Measurements from ENCODE around the gene NXPE3.
A peak's percentile ranks its signal among the peaks of the same experiment; 100 is the strongest.

Gene NXPE3

DNA sequence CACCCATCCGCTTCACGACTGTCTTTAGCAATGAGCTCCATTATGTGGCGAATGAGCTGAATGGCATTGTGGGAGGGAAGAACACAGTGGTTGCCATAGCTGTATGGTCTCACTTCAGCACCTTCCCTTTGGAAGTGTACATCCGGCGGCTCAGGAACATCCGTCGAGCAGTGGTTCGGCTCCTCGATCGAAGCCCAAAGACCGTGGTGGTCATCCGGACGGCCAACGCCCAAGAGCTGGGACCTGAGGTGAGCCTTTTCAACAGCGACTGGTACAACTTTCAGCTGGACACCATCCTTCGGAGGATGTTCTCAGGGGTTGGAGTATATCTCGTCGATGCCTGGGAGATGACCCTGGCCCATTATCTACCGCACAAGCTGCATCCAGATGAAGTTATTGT is 42.5 kb downstream of the NXPE3 start:
- no peak for DNase-seq
- in situ Hi-C loops (cut with HindIII; ENCODE audit: low pct_ligation_motif_present, low pct_unique_long_range_greater_than_20kb, low sequenced_read_pairs) = loop anchor here (25.0 kb wide), 1 partner anchor 416 kb away; no protein-coding TSS in a partner anchor

GRCh38 chr3:101823525-101823924 is 44.5 kb downstream of the NXPE3 start:
- in situ Hi-C loops (cut with HindIII; ENCODE audit: low pct_ligation_motif_present, low pct_unique_long_range_greater_than_20kb, low sequenced_read_pairs) = loop anchor here (25.0 kb wide), 1 partner anchor 414 kb away; no protein-coding TSS in a partner anchor
- DNase-seq = no peak

DNA sequence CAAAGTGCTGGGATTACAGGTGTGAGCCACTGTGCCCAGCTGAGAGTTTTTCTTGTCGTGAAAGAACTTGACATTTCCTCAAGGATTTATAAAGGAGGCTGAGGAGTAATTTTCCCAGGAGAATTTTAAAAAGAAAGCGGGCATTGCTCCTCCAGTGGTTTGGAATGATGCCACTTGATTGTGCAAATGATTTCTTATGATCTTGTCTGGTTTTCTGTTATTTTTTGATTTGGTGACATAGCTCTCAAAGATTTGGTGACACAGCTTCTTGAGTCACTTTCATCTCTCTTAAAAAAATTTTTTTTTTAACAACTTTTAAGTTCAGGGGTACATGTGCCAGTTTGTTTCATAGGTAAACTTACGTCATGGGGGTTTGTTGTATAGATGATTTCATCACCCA is 45.7 kb downstream of the NXPE3 start:
- no peak for DNase-seq
- in situ Hi-C loops (cut with HindIII; ENCODE audit: low pct_ligation_motif_present, low pct_unique_long_range_greater_than_20kb, low sequenced_read_pairs) = loop anchor here (25.0 kb wide), 1 partner anchor 413 kb away; no protein-coding TSS in a partner anchor

- no peak for DNase-seq
- in situ Hi-C loops (cut with HindIII; ENCODE audit: low pct_ligation_motif_present, low pct_unique_long_range_greater_than_20kb, low sequenced_read_pairs) = no loop called here
These were observed 47.0 kb downstream of the NXPE3 start for GRCh38 chr3:101825904-101826445.

- in situ Hi-C loops (cut with HindIII; ENCODE audit: low pct_ligation_motif_present, low pct_unique_long_range_greater_than_20kb, low sequenced_read_pairs) = no loop called here
- DNase-seq = peak; percentile 90
These were observed 48.5 kb downstream of the NXPE3 start for GRCh38 chr3:101827211-101828174.

DNA sequence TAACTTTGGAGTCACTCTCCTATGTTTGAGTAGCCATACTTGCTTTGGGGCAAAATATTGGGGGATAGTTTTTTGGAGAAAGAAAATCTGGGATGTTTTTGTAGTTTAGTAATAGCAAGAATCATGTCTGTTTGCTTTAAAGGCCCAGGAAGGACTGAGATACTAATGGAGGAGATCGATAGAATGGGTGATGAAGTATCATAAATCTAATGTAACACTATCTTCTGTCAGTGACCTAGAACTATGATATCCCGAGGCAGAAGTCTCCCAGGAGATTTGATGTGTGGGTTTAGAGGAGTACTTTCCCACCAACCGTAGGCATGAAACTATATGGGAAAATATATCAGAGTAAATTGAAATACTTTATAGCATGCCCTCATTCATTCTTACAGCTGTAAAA is 49.3 kb downstream of the NXPE3 start:
- in situ Hi-C loops (cut with HindIII; ENCODE audit: low pct_ligation_motif_present, low pct_unique_long_range_greater_than_20kb, low sequenced_read_pairs) = no loop called here
- no peak for DNase-seq

- in situ Hi-C loops (cut with HindIII; ENCODE audit: low pct_ligation_motif_present, low pct_unique_long_range_greater_than_20kb, low sequenced_read_pairs) = no loop called here
- DNase-seq = peak; percentile 56
These were observed 49.9 kb downstream of the NXPE3 start for GRCh38 chr3:101828691-101829436.

DNA sequence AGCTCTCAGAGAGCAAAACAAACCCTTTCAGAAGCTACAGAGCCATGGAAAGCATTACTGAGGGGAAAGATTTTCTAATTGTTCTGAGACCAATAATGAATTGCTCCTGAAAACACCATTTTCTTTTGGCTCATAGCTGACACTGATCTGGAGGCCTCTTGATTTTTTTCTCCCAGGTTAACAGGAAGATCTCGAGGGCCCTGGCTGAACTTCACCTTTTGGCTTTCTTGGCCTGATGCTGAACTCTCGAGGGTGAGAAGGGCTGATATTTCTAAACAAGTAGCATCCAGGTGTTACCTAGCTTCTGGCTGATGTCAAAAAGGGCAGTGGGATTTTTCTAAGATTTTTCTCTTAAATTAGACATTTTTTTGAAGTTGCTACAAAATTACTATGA is 50.4 kb downstream of the NXPE3 start:
- in situ Hi-C loops (cut with HindIII; ENCODE audit: low pct_ligation_motif_present, low pct_unique_long_range_greater_than_20kb, low sequenced_read_pairs) = no loop called here
- DNase-seq = no peak

DNA sequence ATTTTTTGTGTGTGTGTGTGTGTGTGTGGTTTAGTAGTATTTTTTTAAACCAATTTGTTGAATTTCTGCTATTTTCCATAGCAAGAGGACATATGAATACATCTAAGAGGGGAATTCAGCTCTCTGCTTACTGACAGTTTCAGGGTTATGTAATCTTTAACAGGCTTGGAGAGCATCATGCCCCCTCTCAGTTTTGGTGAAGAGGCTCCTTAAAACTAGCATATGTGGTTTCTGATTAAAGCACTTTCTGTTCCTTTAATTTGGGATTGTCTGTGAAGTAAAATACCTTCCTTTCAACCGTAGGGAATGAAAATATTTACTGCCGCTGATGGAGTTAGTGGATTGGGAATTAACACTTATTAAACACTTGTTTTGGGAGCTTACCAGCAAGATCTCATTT is 50.9 kb downstream of the NXPE3 start:
- in situ Hi-C loops (cut with HindIII; ENCODE audit: low pct_ligation_motif_present, low pct_unique_long_range_greater_than_20kb, low sequenced_read_pairs) = no loop called here
- DNase-seq = no peak

GRCh38 chr3:101833446-101833974 is 54.5 kb downstream of the NXPE3 start:
- in situ Hi-C loops (cut with HindIII; ENCODE audit: low pct_ligation_motif_present, low pct_unique_long_range_greater_than_20kb, low sequenced_read_pairs) = no loop called here
- no peak for DNase-seq

- no peak for DNase-seq
- in situ Hi-C loops (cut with HindIII; ENCODE audit: low pct_ligation_motif_present, low pct_unique_long_range_greater_than_20kb, low sequenced_read_pairs) = no loop called here
These were observed 56.7 kb downstream of the NXPE3 start for GRCh38 chr3:101835676-101836075.

- in situ Hi-C loops (cut with HindIII; ENCODE audit: low pct_ligation_motif_present, low pct_unique_long_range_greater_than_20kb, low sequenced_read_pairs) = no loop called here
- DNase-seq = no peak
These were observed 57.1 kb downstream of the NXPE3 start for GRCh38 chr3:101836160-101836559.

GRCh38 chr3:101836652-101837598 is 57.9 kb downstream of the NXPE3 start:
- DNase-seq = no peak
- in situ Hi-C loops (cut with HindIII; ENCODE audit: low pct_ligation_motif_present, low pct_unique_long_range_greater_than_20kb, low sequenced_read_pairs) = no loop called here

GRCh38 chr3:101838691-101839090 is 59.7 kb downstream of the NXPE3 start:
- in situ Hi-C loops (cut with HindIII; ENCODE audit: low pct_ligation_motif_present, low pct_unique_long_range_greater_than_20kb, low sequenced_read_pairs) = no loop called here
- no peak for DNase-seq

- DNase-seq = no peak
- in situ Hi-C loops (cut with HindIII; ENCODE audit: low pct_ligation_motif_present, low pct_unique_long_range_greater_than_20kb, low sequenced_read_pairs) = no loop called here
These were observed 61.1 kb downstream of the NXPE3 start for GRCh38 chr3:101840066-101840465.

DNA sequence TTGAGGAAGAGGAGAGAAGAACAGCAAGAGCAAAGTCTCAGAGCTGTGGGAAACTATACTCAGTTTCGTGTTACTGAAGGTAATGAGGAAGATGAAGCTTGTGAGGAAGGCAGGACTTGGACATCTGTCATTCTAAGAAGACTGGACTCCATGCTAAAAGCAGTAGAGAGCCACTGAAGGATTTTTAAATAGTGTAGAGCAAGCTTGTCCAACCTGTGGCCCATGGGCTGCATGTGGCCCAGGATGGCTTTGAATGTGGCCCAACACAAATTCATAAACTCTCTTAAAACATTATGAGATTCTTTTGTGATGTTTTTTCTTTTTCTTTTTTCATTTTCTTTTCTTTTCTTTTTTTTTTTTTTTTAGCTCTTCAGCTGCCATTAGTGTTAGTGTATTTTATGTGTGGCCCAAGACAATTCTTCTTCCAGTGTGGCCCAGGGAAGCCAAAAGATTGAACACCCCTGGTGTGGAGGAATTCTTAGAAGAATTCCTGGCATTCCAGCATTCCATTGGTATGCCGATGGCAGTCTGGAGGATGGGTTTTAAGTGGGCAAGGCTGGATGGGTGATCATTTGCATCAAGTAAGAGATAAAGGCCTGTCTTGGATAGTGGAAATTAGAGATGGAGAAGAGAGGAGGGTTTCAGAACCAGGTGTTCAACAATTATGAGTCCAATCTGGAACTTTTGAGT is 63.4 kb downstream of the NXPE3 start:
- in situ Hi-C loops (cut with HindIII; ENCODE audit: low pct_ligation_motif_present, low pct_unique_long_range_greater_than_20kb, low sequenced_read_pairs) = no loop called here
- peak; percentile 89 for DNase-seq

DNA sequence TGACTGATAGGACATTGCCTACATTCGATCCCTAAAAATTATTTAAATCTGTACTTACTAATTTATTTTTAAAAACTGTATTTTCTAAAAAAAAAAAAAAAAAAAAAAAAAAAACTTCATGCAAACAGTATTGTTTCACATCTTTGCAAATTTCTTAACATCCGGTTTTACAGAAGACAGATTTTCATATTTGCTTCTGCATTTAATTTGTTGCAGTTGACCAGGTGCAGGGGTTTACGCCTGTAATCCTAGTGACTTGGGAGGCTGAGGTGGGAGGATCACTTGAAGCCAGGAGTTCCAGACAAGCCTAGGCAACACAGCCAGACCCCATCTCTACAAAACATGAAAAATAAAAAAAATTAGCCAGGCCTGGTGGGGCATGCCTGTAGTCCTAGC is 63.9 kb downstream of the NXPE3 start:
- in situ Hi-C loops (cut with HindIII; ENCODE audit: low pct_ligation_motif_present, low pct_unique_long_range_greater_than_20kb, low sequenced_read_pairs) = no loop called here
- no peak for DNase-seq

Measured in ACHN (cell line).